Measurements from ENCODE around the gene KIF6.

KIF6 gene

DNA sequence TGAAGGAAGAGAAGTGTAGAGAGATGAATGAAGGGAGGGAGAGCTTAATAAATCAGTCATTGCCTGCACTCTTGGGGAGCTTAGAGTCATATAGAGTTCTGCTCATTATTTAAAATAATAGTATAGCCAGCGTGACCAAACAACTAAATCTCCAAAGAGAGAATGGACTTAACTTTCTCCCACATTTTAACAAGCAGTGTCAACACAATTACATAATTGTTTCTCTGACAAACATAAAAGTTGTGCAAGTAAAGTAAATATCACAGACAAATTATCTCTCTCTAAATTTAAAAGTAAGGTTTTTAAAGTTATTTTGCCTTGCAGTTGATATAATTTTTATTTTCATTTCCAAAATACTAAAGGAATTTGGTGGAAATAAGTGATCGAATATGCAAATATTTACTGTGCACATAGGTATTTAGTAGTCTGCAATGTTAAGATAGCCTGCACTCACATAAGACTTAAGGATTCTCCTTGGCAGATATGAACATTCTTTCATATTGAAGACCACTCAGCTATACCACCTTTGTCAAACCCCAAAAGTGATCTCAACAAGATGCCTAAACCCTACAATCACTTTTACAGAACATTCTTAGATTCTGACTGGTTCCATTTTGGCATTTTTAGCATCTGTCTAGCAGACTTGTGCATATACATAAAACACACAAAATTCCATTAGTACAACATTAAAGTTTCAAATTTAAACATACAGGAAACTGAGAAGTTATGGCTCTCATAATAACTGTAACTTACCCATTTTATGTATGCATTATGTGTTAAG, 67.7 kb downstream of the KIF6 start:
- no peak for DNase-seq

DNA sequence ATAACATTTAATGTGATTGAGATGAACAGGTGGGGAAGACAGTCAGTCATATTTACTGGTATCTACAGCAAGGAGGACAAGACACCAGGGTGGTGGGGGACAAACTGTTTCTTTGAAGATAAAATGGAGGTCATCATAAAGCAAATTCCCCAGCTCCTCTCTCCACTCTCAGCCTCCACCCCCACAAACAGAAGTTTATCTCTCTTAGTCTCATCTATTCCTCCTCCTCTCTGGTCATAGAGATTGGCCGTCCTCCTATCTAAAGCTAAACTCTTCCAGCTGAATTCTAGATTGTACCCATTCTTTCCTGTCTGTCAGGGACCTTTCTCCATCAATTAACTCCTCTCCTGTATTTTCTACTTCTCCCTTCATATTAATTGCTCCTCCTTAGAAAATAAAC, 71.1 kb downstream of the KIF6 start:
- DNase-seq: no peak

DNA sequence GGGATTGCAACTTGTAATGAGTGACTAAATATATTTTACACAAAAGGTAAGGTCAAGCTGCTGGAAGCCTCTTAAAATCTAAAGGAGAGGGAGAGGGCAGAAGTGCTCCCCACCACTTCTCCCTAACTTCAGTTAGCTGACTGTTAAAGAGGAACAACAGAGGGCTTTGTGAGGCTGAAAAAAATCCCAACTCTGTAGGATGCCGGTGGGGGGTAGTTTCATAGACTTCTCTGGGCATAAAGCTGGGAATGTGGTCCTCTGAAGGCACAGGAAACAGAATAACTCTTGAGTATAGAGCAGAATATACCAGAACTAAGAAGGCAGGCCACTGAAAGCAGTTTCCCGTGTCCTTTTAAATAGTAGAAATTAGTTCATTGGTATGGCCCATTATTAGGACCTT, 71.6 kb downstream of the KIF6 start:
- DNase-seq: no peak

- no peak for DNase-seq
These were observed 75.2 kb downstream of the KIF6 start for GRCh38 chr6:39649996-39650395.

DNA sequence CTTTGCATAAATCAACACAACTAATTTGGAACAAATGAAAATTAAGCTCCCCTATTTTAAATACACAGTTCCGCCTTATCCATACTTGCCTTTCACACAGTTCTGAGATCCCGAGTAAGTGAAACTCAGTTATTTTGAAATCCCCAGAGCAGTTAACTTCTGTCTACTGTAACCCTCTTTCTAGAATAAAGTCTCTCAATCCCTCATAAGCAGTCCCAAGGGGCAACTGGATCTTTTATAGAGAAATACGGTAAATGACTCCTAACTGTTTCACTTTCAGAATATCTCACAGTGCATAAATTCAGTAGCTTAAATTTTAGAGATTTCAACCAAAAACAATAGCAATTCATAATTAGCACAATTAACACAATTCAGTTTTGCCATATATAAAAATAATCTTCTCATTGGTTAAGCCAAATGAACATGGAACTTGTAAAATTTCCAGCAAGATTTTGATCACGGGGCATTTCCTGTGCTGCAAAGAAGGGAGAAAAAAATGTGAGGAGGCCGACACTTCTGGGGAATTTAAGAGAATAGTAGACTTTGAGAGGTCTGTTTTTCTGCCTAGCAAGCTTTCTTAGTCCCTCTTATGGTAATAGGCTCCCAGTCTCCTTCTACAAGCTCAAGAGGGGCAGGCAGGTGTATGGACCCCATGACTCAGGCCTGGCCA, 78.3 kb downstream of the KIF6 start:
- DNase-seq: no peak

GRCh38 chr6:39642270-39642669, 82.9 kb downstream of the KIF6 start:
- DNase-seq: no peak

DNA sequence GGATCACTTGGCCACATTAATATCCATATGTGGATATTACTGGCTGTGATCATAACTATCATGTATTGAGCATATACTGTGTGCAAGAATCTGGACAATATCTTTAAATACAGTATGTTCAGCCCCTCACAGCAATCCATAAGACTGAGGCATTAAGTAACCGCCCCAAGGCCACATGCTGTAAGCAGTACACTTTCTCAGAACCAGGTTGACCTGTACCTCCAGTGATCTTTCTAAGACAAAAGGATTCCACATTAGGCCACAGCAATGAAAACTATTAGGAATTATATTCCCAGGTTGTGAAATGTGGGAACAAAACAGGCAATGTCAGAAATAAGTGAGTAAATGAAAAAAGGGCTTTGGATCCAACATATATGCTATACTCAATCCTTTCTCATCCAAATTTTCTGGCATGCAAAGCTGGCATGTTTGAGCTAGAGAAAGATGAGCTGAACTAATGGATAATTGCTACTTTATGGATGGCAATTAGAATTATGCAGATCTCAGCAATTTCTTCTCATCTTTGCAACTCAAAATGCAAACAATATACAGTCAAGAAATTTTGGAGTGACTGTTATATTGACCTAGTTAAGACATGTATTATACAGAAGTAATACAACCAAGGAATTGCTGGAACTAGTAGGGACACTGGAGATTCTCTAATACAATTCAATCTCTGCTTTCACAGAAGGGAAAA, 86.9 kb downstream of the KIF6 start:
- DNase-seq: no peak

DNA sequence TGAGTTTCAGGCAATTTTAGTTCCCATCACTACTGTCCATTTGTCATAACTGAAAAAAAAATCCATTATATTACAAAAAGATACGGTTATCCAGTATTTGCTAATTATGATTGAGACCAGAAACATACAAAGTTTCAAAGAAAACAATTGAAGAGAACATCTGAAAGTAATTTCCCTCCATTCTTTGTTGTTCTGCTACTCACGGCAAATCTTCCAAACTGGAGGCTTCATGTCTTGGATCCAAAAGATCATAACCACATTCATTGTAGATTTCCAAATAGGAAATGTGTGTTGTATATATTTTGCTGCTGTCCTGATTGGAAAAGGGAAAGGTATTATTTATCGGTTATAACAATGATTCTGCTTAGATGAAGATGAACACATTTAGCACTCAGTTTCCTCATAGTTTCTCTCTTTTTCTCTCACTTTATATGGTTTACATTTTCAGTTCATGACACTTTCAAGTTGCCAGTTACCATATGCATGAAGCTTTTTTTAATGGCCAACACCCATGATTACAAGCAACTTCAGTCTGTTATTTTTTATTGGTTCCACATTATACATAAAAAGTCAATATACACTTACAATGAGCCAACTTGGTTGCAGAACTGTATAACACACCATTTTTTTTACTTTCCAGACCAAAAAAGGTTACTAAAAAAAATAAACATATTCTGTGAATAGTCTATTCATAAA, 90.4 kb downstream of the KIF6 start:
- DNase-seq: no peak

- no peak for DNase-seq
These were observed 100.0 kb downstream of the KIF6 start for GRCh38 chr6:39625209-39625608.

DNA sequence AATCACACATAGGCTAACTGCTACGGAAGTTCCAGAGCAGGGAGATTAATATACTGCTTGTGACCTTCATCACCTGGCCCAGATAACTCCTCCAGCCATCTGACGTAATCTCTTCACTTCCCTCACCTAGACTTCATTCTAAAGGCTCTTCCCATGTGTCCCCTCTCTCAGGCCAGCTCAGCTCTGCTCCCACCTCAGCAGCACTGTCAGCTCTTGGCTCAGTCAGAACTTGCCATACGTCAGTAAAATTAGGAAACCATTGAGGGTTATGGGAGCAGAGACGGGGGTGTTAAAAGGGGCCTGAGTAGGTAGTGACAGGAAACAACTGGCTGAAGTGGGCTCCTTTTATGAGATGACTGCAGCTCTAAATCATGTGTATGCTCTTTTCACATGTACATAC, 101.5 kb downstream of the KIF6 start:
- DNase-seq: no peak

DNA sequence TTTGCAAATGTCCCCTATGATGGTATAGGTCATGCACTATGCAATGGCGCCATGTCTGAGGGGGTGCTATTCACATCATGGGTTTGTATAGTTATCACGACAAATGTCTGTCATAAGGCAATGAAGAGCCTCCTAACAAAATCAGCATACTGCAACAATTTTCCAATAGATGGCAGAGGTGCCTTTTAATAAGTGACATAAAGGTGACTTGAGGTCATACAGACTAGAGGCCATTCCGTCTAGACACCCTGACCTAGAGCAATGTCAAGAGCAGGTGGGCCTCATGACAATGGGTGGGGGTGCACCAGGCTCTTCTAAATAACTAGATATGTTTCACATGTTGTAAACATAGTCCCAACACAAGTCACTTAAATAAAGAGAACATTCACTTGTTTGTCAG, 107.7 kb downstream of the KIF6 start:
- no peak for DNase-seq

- DNase-seq: no peak
These were observed 108.2 kb downstream of the KIF6 start for GRCh38 chr6:39617026-39617425.

- DNase-seq: no peak
These were observed 109.6 kb downstream of the KIF6 start for GRCh38 chr6:39615622-39616021.

DNA sequence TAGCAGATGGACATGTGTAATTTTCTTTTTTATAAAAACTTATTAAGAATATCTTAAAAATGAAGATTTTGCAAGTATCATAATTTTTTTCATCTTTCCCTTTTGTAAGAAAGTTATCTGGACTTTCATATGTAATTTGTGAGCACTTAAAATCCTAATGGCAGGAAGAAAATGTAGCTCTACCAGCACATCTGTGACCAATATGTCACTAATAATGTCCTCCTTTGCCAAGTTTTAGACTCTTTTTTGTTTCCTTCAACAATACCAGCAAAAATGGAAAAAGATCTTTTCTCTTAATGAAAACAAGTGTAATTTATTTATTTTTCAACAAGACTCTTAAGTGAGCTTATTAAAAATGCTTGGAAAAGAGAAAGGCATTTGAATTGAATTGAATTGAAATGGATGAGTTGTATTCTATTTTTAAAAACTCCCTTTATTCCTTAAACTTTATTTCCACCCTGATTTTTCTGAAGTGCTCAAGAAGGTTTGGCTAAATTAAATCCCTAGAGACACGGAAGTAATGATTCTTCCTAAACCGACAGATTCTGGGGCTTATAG, 110.7 kb downstream of the KIF6 start:
- DNase-seq: no peak

DNA sequence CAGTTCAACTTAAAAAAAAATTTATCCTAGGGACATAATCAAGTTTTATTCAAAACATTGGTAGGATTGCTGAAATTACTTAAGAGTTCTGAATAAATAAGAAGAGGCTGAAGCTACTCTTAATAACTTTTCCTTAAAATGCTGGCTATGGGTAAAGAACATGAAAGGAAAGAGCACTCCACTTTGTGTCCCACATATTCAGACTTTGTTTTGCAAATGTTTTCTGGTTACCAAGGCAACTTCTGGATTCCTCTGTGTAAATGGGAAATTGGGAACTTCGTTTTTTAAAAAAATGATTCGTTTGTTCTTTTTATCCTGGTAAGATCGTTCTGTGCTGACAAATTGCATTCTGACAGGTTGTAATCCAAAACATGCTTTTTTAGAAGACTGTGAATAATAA, 115.0 kb downstream of the KIF6 start:
- DNase-seq: no peak

GRCh38 chr6:39608652-39609345, 116.4 kb downstream of the KIF6 start:
- DNase-seq: no peak

GRCh38 chr6:39602601-39603519, 122.3 kb downstream of the KIF6 start:
- DNase-seq: no peak

- DNase-seq: no peak
These were observed 125.2 kb downstream of the KIF6 start for GRCh38 chr6:39599973-39600372.

- DNase-seq: no peak
These were observed 125.9 kb downstream of the KIF6 start for GRCh38 chr6:39599341-39599740.

GRCh38 chr6:39594285-39594684, 130.9 kb downstream of the KIF6 start:
- DNase-seq: no peak

DNA sequence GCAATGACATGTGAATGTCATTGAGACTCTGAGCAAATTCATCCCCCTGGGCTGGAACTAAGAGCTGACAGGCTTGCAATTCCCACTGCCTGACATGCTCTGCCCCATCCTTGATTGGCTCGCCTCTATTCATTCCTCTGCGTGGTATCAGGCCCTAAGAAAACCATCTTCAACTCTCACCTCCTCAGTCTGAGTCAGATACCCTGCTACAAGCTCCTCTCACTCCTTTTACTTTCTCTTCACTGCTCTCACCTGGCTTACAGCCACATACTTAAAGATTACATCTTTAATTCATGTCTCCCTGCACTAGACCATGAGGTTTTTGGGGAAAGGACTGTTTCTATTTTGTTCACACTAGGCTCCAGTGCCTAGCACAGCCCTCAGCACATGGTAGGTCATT, 131.6 kb downstream of the KIF6 start:
- DNase-seq: no peak

All from inflammatory macrophage treated with lipopolysaccharide for 4 hours (primary cell).